Posterior vena cava (tissue), 2 donors: ENCODE measurements around the gene PARD6B. TPM values are rescaled to one million over a fixed set of nuclear protein-coding genes. Genes with fewer than 3 reads are reported as not detected.

Experiments
- DNase-seq: peaks from one replicate; pipeline ENCODE4 v3.0.0-alpha.2; 2020; ENCODE audit warnings: low spot score
- intact Hi-C, 2 donors: fragments of 100-400 bp; cut with DNase I; formaldehyde crosslinking; loops; one replicate each; pipeline versions ENCODE4 v1.14.1 to v1.14.2; 2022 to 2023
- total RNA-seq, 2 donors: library from RNA; stranded (reverse); fragmentation: NEBNext Ultra II Directional; extraction: Animal tissue kit (Norgen Biotek cat#: 25700); gene quantifications; one replicate each; pipeline ENCODE4 v1.2.1, GENCODE V29; 2021
- donor health status: DM: yes; HTN: yes; CAD: no.
- donor health status: DM: yes; HTN: yes; CAD: no.

Gene PARD6B
- total RNA-seq, 2 donors from 2014 or later: 1.0 to 1.4 TPM

DNA sequence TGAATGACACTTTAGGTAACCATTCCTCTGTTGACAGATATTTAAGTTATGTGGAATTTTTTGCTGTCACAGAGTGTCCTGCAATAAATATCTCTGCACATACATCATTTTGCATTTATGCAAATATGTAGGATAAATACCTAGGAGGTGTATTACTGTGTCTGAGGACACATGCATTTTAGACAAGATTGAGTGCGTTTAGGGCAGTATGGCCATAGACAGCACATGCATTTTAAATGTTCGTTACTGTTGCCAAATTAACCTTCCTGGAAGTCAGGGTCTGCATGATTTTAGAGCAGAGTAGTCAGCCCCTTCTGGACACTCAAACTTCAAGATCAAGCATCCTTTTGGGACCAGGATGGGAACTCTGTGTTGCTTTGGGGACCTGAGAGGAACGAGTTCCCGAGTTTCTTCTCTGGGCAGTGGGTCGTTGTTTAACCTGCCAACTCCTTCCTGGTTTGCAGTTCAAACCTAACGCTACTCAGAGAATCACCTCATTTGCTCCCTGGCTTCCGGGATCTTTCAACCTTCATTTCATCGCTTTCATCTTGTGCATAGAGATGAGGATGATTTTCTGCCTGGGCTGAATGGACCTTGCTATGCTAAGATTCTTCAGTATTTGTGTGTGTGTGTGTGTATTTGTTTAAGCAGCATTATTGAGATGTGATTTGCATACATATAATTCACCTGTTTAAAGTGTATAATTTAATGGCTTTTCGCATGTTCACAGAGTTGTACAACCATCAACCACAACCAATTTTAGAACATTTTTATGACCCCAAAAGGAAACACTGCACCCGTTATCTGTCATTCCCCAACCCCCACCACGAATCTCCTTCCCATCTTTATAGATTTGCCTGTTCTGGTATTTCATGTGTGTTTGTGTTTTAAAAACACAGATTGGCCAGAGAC lies 73.3 kb downstream of the PARD6B start:
- intact Hi-C loops: no loop called here
- DNase-seq: no peak

DNA sequence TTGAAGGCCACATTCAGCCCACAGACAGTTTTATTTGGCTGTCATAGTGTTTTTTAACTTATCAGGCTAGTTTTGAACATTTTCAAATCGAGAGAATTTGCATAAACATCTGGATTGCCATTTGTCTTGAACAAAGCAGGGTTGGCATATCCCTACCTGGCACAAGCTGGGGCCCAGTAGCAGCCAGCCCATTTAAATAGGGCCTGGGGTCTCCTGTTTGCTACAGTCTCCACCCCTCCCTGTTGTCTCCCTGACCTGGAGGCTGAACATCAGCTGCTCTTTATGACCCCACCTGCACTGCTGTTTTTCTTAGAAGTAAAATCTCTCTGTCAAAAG lies 73.9 kb downstream of the PARD6B start:
- no peak for DNase-seq
- intact Hi-C loops: no loop called here

- intact Hi-C loops: no loop called here
Measured at GRCh38 chr20:50806126-50806768, 74.9 kb downstream of the PARD6B start.

More at GRCh38 chr20:50806126-50806768, 74.9 kb downstream of the PARD6B start:
- DNase-seq: no peak

Other genes starting within 250 kb of the PARD6B start
- gene PTPN1, start 221.2 kb upstream of the PARD6B start, total RNA-seq: 10 to 100 TPM; 23.5 to 43.6 TPM
- 10 to 100 TPM; 10.6 to 11.2 TPM for gene RIPOR3, start 40.0 kb upstream of the PARD6B start, total RNA-seq
- 1 to 10 TPM; 2.1 to 2.7 TPM for gene BCAS4, start 63.5 kb downstream of the PARD6B start, total RNA-seq
- gene ADNP, start 199.9 kb downstream of the PARD6B start, total RNA-seq: 10 to 100 TPM; 42.2 to 48.1 TPM
- 10 to 100 TPM; 31.6 to 35.7 TPM for gene DPM1, start 227.0 kb downstream of the PARD6B start, total RNA-seq
- 1 to 10 TPM; 2.7 to 3.5 TPM for gene MOCS3, start 227.2 kb downstream of the PARD6B start, total RNA-seq